HEK293 (cell line): Measurements from ENCODE around the gene RNF138.
A peak's percentile ranks its signal among the peaks of the same experiment; 100 is the strongest.
"Not testable (repeated sequence)": the region's sequence is repeated elsewhere in the genome, so short reads cannot be mapped to it uniquely, and the experiment has no call there.

ENCODE experiments used
- CTCF ChIA-PET: fragments of 350-600 bp; formaldehyde crosslinking; extraction: SDS; loops from one replicate; lab custom pipeline; 2021; ENCODE audit warnings: antibody characterized with exemption; lab: Yijun Ruan, JAX
- POLR2A ChIA-PET: fragments of 300-600 bp; formaldehyde crosslinking; extraction: SDS; loops from one replicate; lab custom pipeline; 2020; ENCODE audit warnings: antibody characterized with exemption, inconsistent platforms; lab: Yijun Ruan, JAX
- H3K27ac ChIP-seq: fragments of 200-500 bp; sonication (Bioruptor generic); 2 replicates; pipeline ENCODE4 v1.5.1; 2014; ENCODE audit warnings: low read depth, low read length, control low read depth, inconsistent platforms; ENCODE audit errors: extremely low read depth
- H3K36me3 ChIP-seq, 2 experiments: fragments of 200-500 bp in 1 of 2; sonication (Bioruptor generic) in 1 of 2; 1 replicate in 1 of 2; 2 replicates in 1 of 2; pipeline ENCODE4 v1.5.1; 2014 to 2017; ENCODE audit warnings: inconsistent platforms in 2 of 2, low read length in 2 of 2; ENCODE audit not compliant: control insufficient read depth in 2 of 2, insufficient read depth in 1 of 2
- H3K4me1 ChIP-seq: fragments of 200-500 bp; sonication (Bioruptor generic); 2 replicates; pipeline ENCODE4 v1.5.1; 2014; ENCODE audit warnings: mild to moderate bottlenecking, low read length, inconsistent platforms; ENCODE audit not compliant: control insufficient read depth, insufficient read depth
- H3K4me3 ChIP-seq: 2 replicates; pipeline ENCODE4 v1.5.1; 2011; ENCODE audit warnings: low read depth, mild to moderate bottlenecking, control low read depth, low read length, moderate library complexity
- H3K9me3 ChIP-seq: fragments of 200-500 bp; sonication (Bioruptor generic); 2 replicates; pipeline ENCODE4 v1.5.1; 2014; ENCODE audit warnings: low read depth, low read length, inconsistent platforms; ENCODE audit not compliant: control insufficient read depth, insufficient read depth
- CTCF ChIP-seq: fragments of 450-650 bp; formaldehyde crosslinking; IDR thresholded peaks from 2 replicates; pipeline ENCODE4 v1.5.1; 2016; ENCODE audit warnings: missing biosample characterization, missing genetic modification characterization
- OSR2 ChIP-seq: fragments of 450-650 bp; formaldehyde crosslinking; IDR thresholded peaks from 2 replicates; pipeline ENCODE4 v1.5.1; 2016; ENCODE audit warnings: missing biosample characterization, missing genetic modification characterization
- PRDM4 ChIP-seq: fragments of 450-650 bp; formaldehyde crosslinking; IDR thresholded peaks from 2 replicates; pipeline ENCODE4 v1.5.1; 2017; ENCODE audit warnings: missing biosample characterization, missing genetic modification characterization
- SP3 ChIP-seq: fragments of 450-650 bp; formaldehyde crosslinking; IDR thresholded peaks from 2 replicates; pipeline ENCODE4 v1.5.1; 2016; ENCODE audit warnings: missing biosample characterization, missing genetic modification characterization
- TRIM28 ChIP-seq: IDR thresholded peaks from 2 replicates; pipeline ENCODE4 v1.6.1; 2011; ENCODE audit warnings: low read length, control low read depth, borderline replicate concordance
- ZBTB17 ChIP-seq: fragments of 450-650 bp; formaldehyde crosslinking; IDR thresholded peaks from 2 replicates; pipeline ENCODE4 v1.5.1; 2016; ENCODE audit warnings: missing biosample characterization, missing genetic modification characterization
- ZBTB6 ChIP-seq: fragments of 450-650 bp; formaldehyde crosslinking; IDR thresholded peaks from 2 replicates; pipeline ENCODE4 v1.5.1; 2017; ENCODE audit warnings: missing biosample characterization, missing genetic modification characterization
- ZNF211 ChIP-seq: fragments of 450-650 bp; formaldehyde crosslinking; IDR thresholded peaks from 2 replicates; pipeline ENCODE4 v1.5.1; 2016; ENCODE audit warnings: low read depth, missing biosample characterization, missing genetic modification characterization
- ZNF280D ChIP-seq: fragments of 450-650 bp; formaldehyde crosslinking; IDR thresholded peaks from 2 replicates; pipeline ENCODE4 v1.5.1; 2016; ENCODE audit warnings: missing biosample characterization, missing genetic modification characterization
- ZNF302 ChIP-seq: fragments of 450-650 bp; formaldehyde crosslinking; IDR thresholded peaks from 2 replicates; pipeline ENCODE4 v1.5.1; 2016; ENCODE audit warnings: missing biosample characterization, missing genetic modification characterization, low read depth
- ZNF362 ChIP-seq: fragments of 450-650 bp; formaldehyde crosslinking; IDR thresholded peaks from 2 replicates; pipeline ENCODE4 v1.5.1; 2016; ENCODE audit warnings: missing biosample characterization, missing genetic modification characterization
- ZNF366 ChIP-seq: fragments of 450-650 bp; formaldehyde crosslinking; conservative IDR thresholded peaks from 2 replicates; pipeline ENCODE4 v1.5.1; 2016; ENCODE audit warnings: missing biosample characterization, missing genetic modification characterization
- ZNF426 ChIP-seq: fragments of 450-650 bp; formaldehyde crosslinking; IDR thresholded peaks from 2 replicates; pipeline ENCODE4 v1.5.1; 2017; ENCODE audit warnings: missing biosample characterization, missing genetic modification characterization, mild to moderate bottlenecking, inconsistent platforms, moderate library complexity
- ZNF610 ChIP-seq: fragments of 450-650 bp; formaldehyde crosslinking; IDR thresholded peaks from 2 replicates; pipeline ENCODE4 v1.5.1; 2016; ENCODE audit warnings: missing biosample characterization, missing genetic modification characterization, borderline replicate concordance
- ZNF76 ChIP-seq: fragments of 450-650 bp; formaldehyde crosslinking; IDR thresholded peaks from 2 replicates; pipeline ENCODE4; 2016; ENCODE audit warnings: low read depth, missing biosample characterization, missing genetic modification characterization, borderline replicate concordance
- ZNF830 ChIP-seq: fragments of 450-650 bp; IDR thresholded peaks from 2 replicates; pipeline ENCODE4 v1.5.0; 2018; ENCODE audit warnings: missing biosample characterization, missing genetic modification characterization, low read depth, mild to moderate bottlenecking, moderate library complexity

Gene RNF138

GRCh38 chr18:32174719-32175118, 83.0 kb downstream of the RNF138 start:
- TF ChIP-seq CTCF (tag by site-specific recombination) = no peak
- no peak for TF ChIP-seq ZNF426 (tag by site-specific recombination)
- no peak for TF ChIP-seq SP3 (tag by site-specific recombination)
- TF ChIP-seq ZNF76 (tag by site-specific recombination) = no peak
- no peak for TF ChIP-seq ZNF280D
- TF ChIP-seq ZNF610 (tag by site-specific recombination) = no peak
- Histone ChIP-seq H3K4me3 (no peak overlapping the region), H3K27ac (no peak overlapping the region), H3K4me1 (no peaks in the 10 kb centered on the region), H3K9me3 (no peaks in the 10 kb centered on the region), H3K36me3 (no peaks in the 10 kb centered on the region)
- ChIA-PET CTCF (no interaction called here), POLR2A (interaction anchor here (1.0 kb wide), 1 partner anchor 296 kb away, joined by 5 read pairs; the partner anchor contains the start of gene GAREM1)

- Histone ChIP-seq H3K36me3 (no peaks in the 10 kb centered on the region), H3K27ac (no peak overlapping the region), H3K4me3 (no peak overlapping the region), H3K9me3 (no peaks in the 10 kb centered on the region), H3K4me1 (no peaks in the 10 kb centered on the region)
- ChIA-PET POLR2A (interaction anchor here (1.0 kb wide), 1 partner anchor 295 kb away, joined by 5 read pairs; the partner anchor contains the start of gene GAREM1), CTCF (interaction anchor here (1.0 kb wide), 1 partner anchor 153 kb away, joined by 3 read pairs; no protein-coding TSS in a partner anchor)
- no peak for TF ChIP-seq ZNF302 (tag by site-specific recombination)
Observed at GRCh38 chr18:32175265-32175664, 83.6 kb downstream of the RNF138 start.

GRCh38 chr18:32176745-32177144, 85.1 kb downstream of the RNF138 start:
- CTCF ChIA-PET = interaction anchor here (0.6 to 1.7 kb wide), 2 partner anchors 19 to 57 kb away, joined by 5 to 6 read pairs; no protein-coding TSS in a partner anchor
- H3K27ac ChIP-seq, H3K4me1 ChIP-seq, H3K4me3 ChIP-seq, H3K36me3 ChIP-seq, POLR2A ChIA-PET, H3K9me3 ChIP-seq: not testable (repeated sequence)
- TF ChIP-seq ZNF366 (tag by site-specific recombination) (peak; percentile 94), ZBTB17 (tag by site-specific recombination) (0 out of 2 replicates have a peak, but pooled peaks have one; percentile 13)

- H3K27ac ChIP-seq = no peak overlapping the region
- CTCF ChIA-PET = interaction anchor here (1.7 kb wide), 1 partner anchor 20 kb away, joined by 6 read pairs; no protein-coding TSS in a partner anchor
- no peaks in the 10 kb centered on the region for H3K4me1 ChIP-seq
- no peaks in the 10 kb centered on the region for H3K36me3 ChIP-seq
- no peaks in the 10 kb centered on the region for H3K9me3 ChIP-seq
- POLR2A ChIA-PET = no interaction called here
- H3K4me3 ChIP-seq = no peak overlapping the region
- no peak for TF ChIP-seq ZNF830
- TF ChIP-seq ZBTB6 (tag by site-specific recombination) = no peak
- no peak for TF ChIP-seq ZNF211 (tag by site-specific recombination)
- no peak for TF ChIP-seq TRIM28
- TF ChIP-seq ZNF362 (tag by site-specific recombination) = no peak
- no peak for TF ChIP-seq OSR2 (tag by site-specific recombination)
- no peak for TF ChIP-seq ZBTB17 (tag by site-specific recombination)
- no peak for TF ChIP-seq PRDM4 (tag by site-specific recombination)
Observed at GRCh38 chr18:32177530-32177929, 85.9 kb downstream of the RNF138 start.
